ENCODE measurements around the gene FXN.

GRCh38 chr9:69035438-69036308, at the start of gene FXN:
- TF ChIP-seq, protein P1, sequence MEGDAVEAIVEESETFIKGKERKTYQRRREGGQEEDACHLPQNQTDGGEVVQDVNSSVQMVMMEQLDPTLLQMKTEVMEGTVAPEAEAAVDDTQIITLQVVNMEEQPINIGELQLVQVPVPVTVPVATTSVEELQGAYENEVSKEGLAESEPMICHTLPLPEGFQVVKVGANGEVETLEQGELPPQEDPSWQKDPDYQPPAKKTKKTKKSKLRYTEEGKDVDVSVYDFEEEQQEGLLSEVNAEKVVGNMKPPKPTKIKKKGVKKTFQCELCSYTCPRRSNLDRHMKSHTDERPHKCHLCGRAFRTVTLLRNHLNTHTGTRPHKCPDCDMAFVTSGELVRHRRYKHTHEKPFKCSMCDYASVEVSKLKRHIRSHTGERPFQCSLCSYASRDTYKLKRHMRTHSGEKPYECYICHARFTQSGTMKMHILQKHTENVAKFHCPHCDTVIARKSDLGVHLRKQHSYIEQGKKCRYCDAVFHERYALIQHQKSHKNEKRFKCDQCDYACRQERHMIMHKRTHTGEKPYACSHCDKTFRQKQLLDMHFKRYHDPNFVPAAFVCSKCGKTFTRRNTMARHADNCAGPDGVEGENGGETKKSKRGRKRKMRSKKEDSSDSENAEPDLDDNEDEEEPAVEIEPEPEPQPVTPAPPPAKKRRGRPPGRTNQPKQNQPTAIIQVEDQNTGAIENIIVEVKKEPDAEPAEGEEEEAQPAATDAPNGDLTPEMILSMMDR (conservative IDR thresholded peaks at IDR 0.05): peak; percentile 99
- TF ChIP-seq ZFX (IDR thresholded peaks at IDR 0.05): peak; percentile 97

Measured in C4-2B (cell line).